ENCODE measurements around the gene RTN4IP1. TPM values are rescaled to one million over a fixed set of nuclear protein-coding genes. Genes with fewer than 3 reads are reported as not detected.

The RTN4IP1 gene
- total and polyA plus RNA-seq, 2 of the 13 experiments (the other 11 are each of a cell fraction or from before 2014, with no cell fraction given) = 5.5 to 17.2 TPM

- H3K4me2 ChIP-seq (ENCODE audit: low read depth, low read length) = no peak overlapping the region
- 93% methylated on average over 4 of the region's 4 CpGs for WGBS (ENCODE audit: low lambda C conversion rate)
- no peak overlapping the region for H3K27ac ChIP-seq (ENCODE audit: extremely low read length, insufficient read depth, low read length)
- H3K4me3 ChIP-seq (replicated peaks in 1 of 3; ENCODE audit: insufficient read depth in 1 of 3, low read depth in 2 of 3, low read length in 3 of 3) = no peak overlapping the region
- BruUV-seq (replicated peaks) = no TSS peak
- ChIA-PET POLR2A (no interaction called here), CTCF (ENCODE audit: low intra/inter-chr PET ratio, low total read pairs) (no interaction called here)
- H3K27me3 ChIP-seq (ENCODE audit: control insufficient read depth in 1 of 2, insufficient read depth in 2 of 2, low read length in 2 of 2) = no peaks in the 10 kb centered on the region
- no peaks in the 10 kb centered on the region for H3K4me1 ChIP-seq (ENCODE audit: insufficient read depth, low read length)
- ATAC-seq = no peak
- H3K9me3 ChIP-seq (ENCODE audit: low read length) = peaks cover 8% of the 10 kb centered on the region; the same call in 1 of the 2 replicates
- in situ Hi-C loops (cut with HindIII; ENCODE audit: extremely low pct_ligation_motif_present, low pct_unique_long_range_greater_than_20kb) (no loop called here), intact Hi-C loops (cut with micrococcal nuclease; ENCODE audit: unreplicated experiment) (no loop called here)
- no peaks in the 10 kb centered on the region for H3K79me2 ChIP-seq (ENCODE audit: insufficient read depth, low read length)
- no peak overlapping the region for H2AFZ ChIP-seq (ENCODE audit: low read length)
- peak; percentile 100 for TF ChIP-seq ZNF317 (CRISPR knock-in tag; IDR thresholded peaks at IDR 0.05)
- TF ChIP-seq ZNF276 (CRISPR knock-in tag; IDR thresholded peaks at IDR 0.05; ENCODE audit: low read depth) = no peak
- peaks cover 7 to 41% of the 10 kb centered on the region in 2 experiments for H3K36me3 ChIP-seq (replicated peaks in 1 of 2; ENCODE audit: control insufficient read depth in 1 of 2, insufficient read depth in 2 of 2, low read length in 2 of 2)
- H4K20me1 ChIP-seq (ENCODE audit: insufficient read depth, low read length) = no peaks in the 10 kb centered on the region
- no peak overlapping the region for H3K9ac ChIP-seq (ENCODE audit: insufficient read depth, low read depth, low read length)
- no peak for FAIRE-seq
- no peak for DNase-seq (ENCODE audit: low spot score)
Measured at GRCh38 chr6:106658469-106658868, 29.2 kb upstream of the RTN4IP1 start.

- H3K79me2 ChIP-seq (ENCODE audit: insufficient read depth, low read length) = no peaks in the 10 kb centered on the region
- ATAC-seq = no peak
- in situ Hi-C loops (cut with HindIII; ENCODE audit: extremely low pct_ligation_motif_present, low pct_unique_long_range_greater_than_20kb) (no loop called here), intact Hi-C loops (cut with micrococcal nuclease; ENCODE audit: unreplicated experiment) (no loop called here)
- H3K9me3 ChIP-seq (ENCODE audit: low read length) = no peaks in the 10 kb centered on the region
- no TSS peak for BruUV-seq (replicated peaks)
- FAIRE-seq = no peak
- H3K27me3 ChIP-seq (ENCODE audit: control insufficient read depth in 1 of 2, insufficient read depth in 2 of 2, low read length in 2 of 2) = no peaks in the 10 kb centered on the region
- no peak overlapping the region for H3K4me3 ChIP-seq (replicated peaks in 1 of 3; ENCODE audit: insufficient read depth in 1 of 3, low read depth in 2 of 3, low read length in 3 of 3)
- no peak overlapping the region for H3K4me2 ChIP-seq (ENCODE audit: low read depth, low read length)
- CTCF ChIA-PET (ENCODE audit: low intra/inter-chr PET ratio, low total read pairs) = no interaction called here
- DNase-seq (ENCODE audit: low spot score) = no peak
- H3K4me1 ChIP-seq (ENCODE audit: insufficient read depth, low read length) = no peaks in the 10 kb centered on the region
- H3K27ac ChIP-seq (ENCODE audit: extremely low read length, insufficient read depth, low read length) = no peak overlapping the region
- H2AFZ ChIP-seq (ENCODE audit: low read length) = no peak overlapping the region
- peaks cover 13 to 59% of the 10 kb centered on the region in 2 experiments; a peak in 3 of 5 replicates for H3K36me3 ChIP-seq (replicated peaks in 1 of 2; ENCODE audit: control insufficient read depth in 1 of 2, insufficient read depth in 2 of 2, low read length in 2 of 2)
- 97% methylated on average over 7 of the region's 7 CpGs for WGBS (ENCODE audit: low lambda C conversion rate)
- H4K20me1 ChIP-seq (ENCODE audit: insufficient read depth, low read length) = no peaks in the 10 kb centered on the region
- no peak overlapping the region for H3K9ac ChIP-seq (ENCODE audit: insufficient read depth, low read depth, low read length)
- POLR2A ChIA-PET = no interaction called here
- TF ChIP-seq ZNF556 (CRISPR knock-in tag; IDR thresholded peaks at IDR 0.05; ENCODE audit: borderline replicate concordance) (no peak), ZNF83 (CRISPR knock-in tag; IDR thresholded peaks at IDR 0.05; ENCODE audit: borderline replicate concordance) (no peak), ZNF777 (CRISPR knock-in tag; IDR thresholded peaks at IDR 0.05) (no peak), ZNF776 (CRISPR knock-in tag; IDR thresholded peaks at IDR 0.05) (no peak), SMYD3 (CRISPR knock-in tag; IDR thresholded peaks at IDR 0.05) (no peak), SETDB1 (CRISPR knock-in tag; IDR thresholded peaks at IDR 0.05; ENCODE audit: borderline replicate concordance) (no peak), HCFC1 (IDR thresholded peaks at IDR 0.05; ENCODE audit: low read depth, low read length) (no peak), NFYB (CRISPR knock-in tag; IDR thresholded peaks at IDR 0.05) (no peak), ZNF432 (CRISPR knock-in tag; IDR thresholded peaks at IDR 0.05; ENCODE audit: borderline replicate concordance) (no peak), UBTF (CRISPR knock-in tag; IDR thresholded peaks at IDR 0.05) (no peak)
Measured at GRCh38 chr6:106648651-106649308, 19.5 kb upstream of the RTN4IP1 start.

Measured in HepG2 (cell line).